Activated CD8-positive, alpha-beta memory T cell treated with anti-CD3 and anti-CD28 coated beads, Interleukin-2, amount 50 U/mL, for 4 hours (primary cell): ENCODE data around the gene HNRNPA3.
"Not testable (repeated sequence)": the region's sequence is repeated elsewhere in the genome, so short reads cannot be mapped to it uniquely, and the experiment has no call there.

ENCODE experiments used
- DNase-seq: peaks from one replicate; pipeline ENCODE4 v3.0.0-alpha.2; 2020

The HNRNPA3 gene

GRCh38 chr2:177188482-177189469 lies 23.8 kb upstream of the HNRNPA3 start:
- no peak for DNase-seq

- DNase-seq, result no peak
Measured at GRCh38 chr2:177190941-177191340, 21.7 kb upstream of the HNRNPA3 start.

GRCh38 chr2:177192788-177193187 lies 19.8 kb upstream of the HNRNPA3 start:
- no peak for DNase-seq

GRCh38 chr2:177193240-177193639 lies 19.4 kb upstream of the HNRNPA3 start:
- no peak for DNase-seq

- DNase-seq, result no peak
Measured at GRCh38 chr2:177195194-177195593, 17.4 kb upstream of the HNRNPA3 start.

GRCh38 chr2:177200419-177200818 lies 12.2 kb upstream of the HNRNPA3 start:
- DNase-seq, result not testable (repeated sequence)

GRCh38 chr2:177201919-177202346 lies 10.7 kb upstream of the HNRNPA3 start:
- DNase-seq, result no peak

- no peak for DNase-seq
Measured at GRCh38 chr2:177204417-177204816, 8.2 kb upstream of the HNRNPA3 start.

GRCh38 chr2:177207101-177207500 lies 5.5 kb upstream of the HNRNPA3 start:
- DNase-seq, result no peak

- no peak for DNase-seq
Measured at GRCh38 chr2:177211169-177211568, 1.4 kb upstream of the HNRNPA3 start.

- DNase-seq, result no peak
Measured at GRCh38 chr2:177211576-177212105, 953 bp upstream of the HNRNPA3 start.

- DNase-seq, result peak; percentile 90
Measured at GRCh38 chr2:177212891-177213856, 580 bp downstream of the HNRNPA3 start.

GRCh38 chr2:177217247-177217843 lies 4.8 kb downstream of the HNRNPA3 start:
- DNase-seq, result no peak

- DNase-seq, result not testable (repeated sequence)
Measured at GRCh38 chr2:177219787-177220186, 7.2 kb downstream of the HNRNPA3 start.

GRCh38 chr2:177221534-177221933 lies 8.9 kb downstream of the HNRNPA3 start:
- DNase-seq, result no peak

GRCh38 chr2:177221970-177222369 lies 9.4 kb downstream of the HNRNPA3 start:
- no peak for DNase-seq

- not testable (repeated sequence) for DNase-seq
Measured at GRCh38 chr2:177223436-177223835, 10.8 kb downstream of the HNRNPA3 start.

GRCh38 chr2:177225965-177226360 lies 13.4 kb downstream of the HNRNPA3 start:
- no peak for DNase-seq

GRCh38 chr2:177229442-177230242 lies 17.0 kb downstream of the HNRNPA3 start:
- no peak for DNase-seq

GRCh38 chr2:177231270-177231669 lies 18.7 kb downstream of the HNRNPA3 start:
- no peak for DNase-seq

GRCh38 chr2:177232098-177232704 lies 19.6 kb downstream of the HNRNPA3 start:
- DNase-seq, result no peak
